ENCODE measurements around the gene ZBTB39. TPM values are rescaled to one million over a fixed set of nuclear protein-coding genes. Genes with fewer than 3 reads are reported as not detected.
"Not testable (repeated sequence)": the region's sequence is repeated elsewhere in the genome, so short reads cannot be mapped to it uniquely, and the experiment has no call there.

ZBTB39 gene
- total RNA-seq, 1 donor from 2014 or later, result 6.4 TPM

GRCh38 chr12:57031138-57031725, 24.9 kb upstream of the ZBTB39 start:
- Mint-ChIP-seq H3K27ac (ENCODE audit: unreplicated experiment) (no peak overlapping the region), H3K4me3 (ENCODE audit: unreplicated experiment) (no peak overlapping the region), H3K4me1 (ENCODE audit: unreplicated experiment) (no peaks in the 10 kb centered on the region), H3K36me3 (ENCODE audit: unreplicated experiment) (no peaks in the 10 kb centered on the region), H3K27me3 (ENCODE audit: unreplicated experiment) (peaks cover 51% of the 10 kb centered on the region), H3K9me3 (ENCODE audit: unreplicated experiment) (no peaks in the 10 kb centered on the region)
- TF ChIP-seq CTCF (IDR thresholded peaks at IDR 0.05), result no peak
- no peak for DNase-seq (ENCODE audit: extremely low spot score, unreplicated experiment)

GRCh38 chr12:57029457-57029856, 23.1 kb upstream of the ZBTB39 start:
- H3K4me3 Mint-ChIP-seq (ENCODE audit: unreplicated experiment), result no peak overlapping the region

GRCh38 chr12:57027805-57028153, 21.4 kb upstream of the ZBTB39 start:
- TF ChIP-seq CTCF (IDR thresholded peaks at IDR 0.05), result no peak
- H3K9me3 Mint-ChIP-seq (ENCODE audit: unreplicated experiment), result no peaks in the 10 kb centered on the region
- H3K27ac Mint-ChIP-seq (ENCODE audit: unreplicated experiment), result no peak overlapping the region
- DNase-seq (ENCODE audit: extremely low spot score, unreplicated experiment), result no peak
- H3K4me1 Mint-ChIP-seq (ENCODE audit: unreplicated experiment), result no peaks in the 10 kb centered on the region
- H3K4me3 Mint-ChIP-seq (ENCODE audit: unreplicated experiment), result no peak overlapping the region
- H3K36me3 Mint-ChIP-seq (ENCODE audit: unreplicated experiment), result no peaks in the 10 kb centered on the region
- H3K27me3 Mint-ChIP-seq (ENCODE audit: unreplicated experiment), result peaks cover 56% of the 10 kb centered on the region

More at GRCh38 chr12:57029457-57029856, 23.1 kb upstream of the ZBTB39 start:
- no peak for DNase-seq (ENCODE audit: extremely low spot score, unreplicated experiment)
- Mint-ChIP-seq H3K4me1 (ENCODE audit: unreplicated experiment) (no peaks in the 10 kb centered on the region), H3K27me3 (ENCODE audit: unreplicated experiment) (peaks cover 56% of the 10 kb centered on the region), H3K9me3 (ENCODE audit: unreplicated experiment) (no peaks in the 10 kb centered on the region), H3K27ac (ENCODE audit: unreplicated experiment) (no peak overlapping the region), H3K36me3 (ENCODE audit: unreplicated experiment) (no peaks in the 10 kb centered on the region)
- no peak for TF ChIP-seq CTCF (IDR thresholded peaks at IDR 0.05)

GRCh38 chr12:57027011-57027804, 20.9 kb upstream of the ZBTB39 start:
- no peak for DNase-seq (ENCODE audit: extremely low spot score, unreplicated experiment)
- no peaks in the 10 kb centered on the region for H3K4me1 Mint-ChIP-seq (ENCODE audit: unreplicated experiment)
- no peak overlapping the region for H3K4me3 Mint-ChIP-seq (ENCODE audit: unreplicated experiment)
- no peak overlapping the region for H3K27ac Mint-ChIP-seq (ENCODE audit: unreplicated experiment)
- no peaks in the 10 kb centered on the region for H3K9me3 Mint-ChIP-seq (ENCODE audit: unreplicated experiment)
- H3K36me3 Mint-ChIP-seq (ENCODE audit: unreplicated experiment), result no peaks in the 10 kb centered on the region
- H3K27me3 Mint-ChIP-seq (ENCODE audit: unreplicated experiment), result peaks cover 55% of the 10 kb centered on the region
- TF ChIP-seq CTCF (IDR thresholded peaks at IDR 0.05), result no peak

GRCh38 chr12:57025196-57025595, 18.9 kb upstream of the ZBTB39 start:
- Mint-ChIP-seq H3K27ac (ENCODE audit: unreplicated experiment) (no peak overlapping the region), H3K4me1 (ENCODE audit: unreplicated experiment) (no peaks in the 10 kb centered on the region), H3K9me3 (ENCODE audit: unreplicated experiment) (no peaks in the 10 kb centered on the region), H3K4me3 (ENCODE audit: unreplicated experiment) (no peak overlapping the region), H3K36me3 (ENCODE audit: unreplicated experiment) (no peaks in the 10 kb centered on the region), H3K27me3 (ENCODE audit: unreplicated experiment) (peaks cover 40% of the 10 kb centered on the region)
- no peak for TF ChIP-seq CTCF (IDR thresholded peaks at IDR 0.05)
- DNase-seq (ENCODE audit: extremely low spot score, unreplicated experiment), result no peak

- H3K4me3 Mint-ChIP-seq (ENCODE audit: unreplicated experiment); H3K9me3 Mint-ChIP-seq (ENCODE audit: unreplicated experiment); H3K27ac Mint-ChIP-seq (ENCODE audit: unreplicated experiment); DNase-seq (ENCODE audit: extremely low spot score, unreplicated experiment); H3K36me3 Mint-ChIP-seq (ENCODE audit: unreplicated experiment); H3K4me1 Mint-ChIP-seq (ENCODE audit: unreplicated experiment): not testable (repeated sequence)
- peaks cover 29% of the 10 kb centered on the region for H3K27me3 Mint-ChIP-seq (ENCODE audit: unreplicated experiment)
These were observed 16.0 kb upstream of the ZBTB39 start for GRCh38 chr12:57022324-57022723.
